ENCODE data around the gene PCNX2. TPM values are rescaled to one million over a fixed set of nuclear protein-coding genes. Genes with fewer than 3 reads are reported as not detected.

The PCNX2 gene, protein sequence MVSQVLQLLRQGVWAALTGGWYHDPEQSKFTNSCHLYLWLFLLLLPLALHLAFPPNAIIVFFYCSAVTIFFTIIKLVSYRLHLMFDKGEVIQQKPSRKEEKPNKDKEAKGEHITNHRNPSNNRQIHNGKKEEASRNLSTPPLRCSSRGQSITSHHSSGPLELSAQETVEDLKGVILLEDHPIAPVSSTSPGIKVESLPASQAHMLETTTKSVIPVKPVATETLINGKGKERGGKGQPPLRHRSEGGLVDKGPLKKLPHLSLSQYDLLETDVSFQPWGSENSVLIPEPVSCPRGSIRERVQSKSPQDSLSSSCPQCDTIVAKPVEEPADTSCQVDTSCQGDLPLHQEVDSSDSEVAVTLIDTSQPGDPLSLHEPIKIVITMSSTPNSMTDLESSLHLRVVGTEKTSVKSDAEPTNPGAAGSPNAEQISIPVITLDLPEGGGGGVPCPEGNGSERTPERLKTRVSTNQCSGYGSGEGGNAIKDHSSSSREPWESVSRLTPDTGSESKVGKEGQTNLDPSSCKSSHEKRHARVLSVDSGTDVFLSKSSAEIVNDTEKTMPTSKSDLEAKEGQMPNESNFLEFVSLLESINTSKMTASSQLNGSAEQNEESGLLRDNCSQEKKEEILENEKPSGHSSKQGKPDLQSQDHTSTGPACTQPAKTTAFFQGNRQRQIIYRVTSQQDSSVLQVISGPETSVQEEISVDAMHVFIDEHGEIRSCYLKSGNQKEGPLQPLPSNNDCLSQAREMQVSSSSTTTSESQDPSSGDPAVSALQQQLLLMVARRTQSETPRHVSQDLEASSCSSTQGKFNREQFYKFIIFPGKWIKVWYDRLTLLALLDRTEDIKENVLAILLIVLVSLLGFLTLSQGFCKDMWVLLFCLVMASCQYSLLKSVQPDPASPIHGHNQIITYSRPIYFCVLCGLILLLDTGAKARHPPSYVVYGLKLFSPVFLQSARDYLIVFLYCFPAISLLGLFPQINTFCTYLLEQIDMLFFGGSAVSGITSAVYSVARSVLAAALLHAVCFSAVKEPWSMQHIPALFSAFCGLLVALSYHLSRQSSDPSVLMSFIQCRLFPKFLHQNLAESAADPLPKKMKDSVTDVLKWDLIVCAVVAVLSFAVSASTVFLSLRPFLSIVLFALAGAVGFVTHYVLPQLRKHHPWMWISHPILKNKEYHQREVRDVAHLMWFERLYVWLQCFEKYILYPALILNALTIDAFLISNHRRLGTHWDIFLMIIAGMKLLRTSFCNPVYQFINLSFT (N-terminal part only)
- polyA plus RNA-seq (ENCODE audit: low read depth in 6 of 6) = 1 to 10 TPM in 4 of 6 donors, under 1 TPM in 1, not detected in 1; 0.66 to 5.4 (median 2.4) TPM

- no peaks in the 10 kb centered on the region for H3K36me3 Mint-ChIP-seq
- no peaks in the 10 kb centered on the region for H3K9me3 Mint-ChIP-seq
- peak; percentile 83 to 86 for ATAC-seq (ENCODE audit: low read depth in 2 of 2)
These were observed at the start of gene PCNX2 for GRCh38 chr1:233295237-233295974. PCNX2 (minus strand) TSS chr1:233295725; CDS start chr1:233295478, 247 bp downstream.

GRCh38 chr1:233343262-233343661 lies 47.7 kb upstream of the PCNX2 start:
- peaks cover 4 to 10% (median 6%) of the 10 kb centered on the region in 3 donors for H3K4me1 Mint-ChIP-seq
- no peak overlapping the region for H3K27ac Mint-ChIP-seq
- H3K27me3 Mint-ChIP-seq = peaks cover 7 to 22% (median 20%) of the 10 kb centered on the region in 3 donors
- ATAC-seq (ENCODE audit: low read depth in 2 of 2) = no peak
- H3K36me3 Mint-ChIP-seq = peaks cover 0 to 4% of the 10 kb centered on the region in 2 donors
- peaks cover 0 to 12% (median 5%) of the 10 kb centered on the region in 7 donors for H3K9me3 Mint-ChIP-seq
- no peak overlapping the region for H3K4me3 Mint-ChIP-seq
- no peak for DNase-seq

More at GRCh38 chr1:233295237-233295974, at the start of gene PCNX2:
- Mint-ChIP-seq H3K4me3 (peak within 1 kb of the TSS; percentile 82 to 98 (median 92)), H3K27ac (peak within 1 kb of the TSS in 5 of 6 donors; percentile 62 to 97 (median 79)), H3K27me3 (no peaks in the 10 kb centered on the region), H3K4me1 (peaks cover 17 to 23% (median 19%) of the 10 kb centered on the region in 3 donors)
- DNase-seq = peak; percentile 33

GRCh38 chr1:233342086-233342485 lies 46.6 kb upstream of the PCNX2 start:
- no peak overlapping the region for H3K4me3 Mint-ChIP-seq
- H3K27me3 Mint-ChIP-seq = peaks cover 9 to 27% (median 22%) of the 10 kb centered on the region in 3 donors
- DNase-seq (no peak), ATAC-seq (ENCODE audit: low read depth in 2 of 2) (no peak)
- H3K36me3 Mint-ChIP-seq = peaks cover 0 to 4% of the 10 kb centered on the region in 2 donors
- peaks cover 4 to 10% (median 6%) of the 10 kb centered on the region in 3 donors for H3K4me1 Mint-ChIP-seq
- no peak overlapping the region for H3K27ac Mint-ChIP-seq
- peaks cover 0 to 12% (median 5%) of the 10 kb centered on the region in 7 donors for H3K9me3 Mint-ChIP-seq

DNA sequence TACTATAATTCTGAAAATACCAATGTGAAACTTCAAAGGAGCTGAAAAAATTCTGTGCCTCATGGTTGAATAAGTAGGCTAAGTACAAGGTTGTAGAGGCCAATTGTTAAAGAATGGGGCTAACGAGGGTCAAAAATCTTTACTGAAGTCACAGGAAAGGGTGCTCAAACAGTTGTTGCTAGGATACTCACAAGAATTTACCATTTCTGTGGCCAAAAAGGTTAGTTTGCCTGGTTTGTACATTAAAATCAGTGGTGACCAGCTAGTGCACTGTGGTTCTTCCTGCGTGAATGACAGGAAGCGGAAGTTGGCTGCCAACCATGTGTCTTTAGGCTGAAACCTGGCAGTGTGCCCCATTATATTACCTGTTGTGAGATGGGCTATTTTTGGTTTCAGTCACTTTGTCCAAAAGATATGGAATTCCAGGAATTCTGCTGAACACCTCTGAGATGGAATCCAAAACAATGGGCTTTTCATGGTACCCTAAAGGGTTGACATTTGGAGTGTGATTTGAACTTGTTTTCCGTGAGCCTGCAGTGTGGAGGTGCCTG lies 45.5 kb upstream of the PCNX2 start:
- Mint-ChIP-seq H3K27me3 (peaks cover 15 to 34% (median 29%) of the 10 kb centered on the region in 3 donors), H3K9me3 (peaks cover 0 to 12% (median 5%) of the 10 kb centered on the region in 7 donors), H3K4me3 (no peak overlapping the region), H3K36me3 (no peaks in the 10 kb centered on the region), H3K4me1 (peaks cover 4 to 10% (median 6%) of the 10 kb centered on the region in 3 donors), H3K27ac (no peak overlapping the region)
- no peak for DNase-seq
- peak in 1 of 2 donors; percentile 28 for ATAC-seq (ENCODE audit: low read depth in 2 of 2)

DNA sequence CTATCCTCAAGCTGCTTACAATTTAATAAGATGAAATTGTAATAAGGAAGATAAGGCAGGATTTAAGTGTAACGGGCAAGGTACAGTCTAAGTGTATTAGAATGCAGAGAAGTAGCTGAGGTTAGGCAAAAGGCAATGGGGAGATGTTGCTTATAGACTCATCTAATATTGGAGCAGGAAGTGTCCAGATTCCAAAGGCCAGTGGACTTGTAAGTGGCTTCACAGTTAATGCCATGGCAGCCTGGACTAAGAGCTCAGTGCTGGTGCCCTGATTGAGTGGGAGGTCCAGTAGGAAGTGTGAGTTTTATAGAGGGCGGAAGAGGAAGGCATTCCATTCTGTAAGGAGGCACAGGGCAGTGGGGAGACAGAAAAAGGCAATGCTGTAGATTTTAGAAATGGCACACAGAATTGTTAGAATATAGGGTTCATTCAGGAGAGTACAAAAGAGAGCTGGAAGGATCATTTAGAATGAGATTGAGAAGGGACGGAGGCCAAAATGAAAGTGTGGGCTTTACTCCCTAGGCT lies 44.6 kb upstream of the PCNX2 start:
- no peak for DNase-seq
- H3K36me3 Mint-ChIP-seq = no peaks in the 10 kb centered on the region
- peaks cover 15 to 34% (median 29%) of the 10 kb centered on the region in 3 donors for H3K27me3 Mint-ChIP-seq

DNA sequence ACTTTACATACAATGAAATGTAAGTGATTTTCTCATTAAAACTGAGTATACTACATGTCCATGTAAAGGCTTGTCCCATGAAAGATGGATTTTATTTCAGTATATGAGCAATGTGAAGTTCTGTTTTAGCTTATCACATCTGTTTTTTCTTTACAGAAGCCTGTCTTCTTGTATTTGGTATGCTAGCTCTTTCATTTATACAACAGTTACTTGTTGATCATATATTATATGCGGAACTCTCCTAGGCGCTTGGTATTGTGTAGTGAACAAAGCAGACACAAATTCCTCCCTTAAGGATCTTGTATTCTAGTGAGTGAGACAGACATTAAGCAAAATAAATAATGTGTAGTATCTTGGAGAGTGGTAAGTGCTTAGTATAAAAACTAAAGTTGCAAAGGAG lies 42.6 kb upstream of the PCNX2 start:
- H3K4me1 Mint-ChIP-seq = peaks cover 4 to 10% (median 6%) of the 10 kb centered on the region in 3 donors
- no peak overlapping the region for H3K4me3 Mint-ChIP-seq
- no peak overlapping the region for H3K27ac Mint-ChIP-seq
- DNase-seq (no peak), ATAC-seq (ENCODE audit: low read depth in 2 of 2) (no peak)
- peaks cover 0 to 10% (median 1%) of the 10 kb centered on the region in 7 donors for H3K9me3 Mint-ChIP-seq
- H3K36me3 Mint-ChIP-seq = no peaks in the 10 kb centered on the region
- H3K27me3 Mint-ChIP-seq = peaks cover 15 to 42% (median 24%) of the 10 kb centered on the region in 3 donors

More for the DNA sequence above, 44.6 kb upstream of the PCNX2 start:
- Mint-ChIP-seq H3K4me1 (peaks cover 4 to 10% (median 6%) of the 10 kb centered on the region in 3 donors), H3K9me3 (peaks cover 0 to 12% (median 5%) of the 10 kb centered on the region in 7 donors), H3K4me3 (peak overlapping the region in 1 of 8 donors; percentile 48), H3K27ac (no peak overlapping the region)
- ATAC-seq (ENCODE audit: low read depth in 2 of 2) = no peak

DNA sequence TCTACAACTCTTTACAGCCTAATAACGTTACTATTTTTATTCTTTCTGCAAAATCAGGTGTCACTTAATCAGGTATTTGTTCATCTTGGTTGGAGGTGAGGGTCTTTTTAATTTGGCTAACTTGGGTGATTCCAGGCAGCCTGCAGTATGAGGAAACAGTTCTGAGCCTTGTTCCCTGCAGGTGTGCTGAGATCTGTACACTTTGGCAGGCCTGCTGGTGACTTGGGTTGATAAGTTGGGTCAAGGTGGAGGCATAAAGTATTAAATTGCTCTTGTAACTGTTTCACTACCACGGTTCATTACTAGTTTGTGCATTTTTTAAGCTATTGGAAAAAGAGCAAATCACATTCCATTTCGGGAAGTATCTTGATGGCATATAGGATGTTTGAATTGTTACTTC lies 42.0 kb upstream of the PCNX2 start:
- Mint-ChIP-seq H3K27ac (no peak overlapping the region), H3K27me3 (peaks cover 15 to 42% (median 23%) of the 10 kb centered on the region in 3 donors)

GRCh38 chr1:233336554-233337456 lies 41.3 kb upstream of the PCNX2 start:
- H3K9me3 Mint-ChIP-seq = peaks cover 0 to 10% (median 1%) of the 10 kb centered on the region in 7 donors
- no peak overlapping the region for H3K4me3 Mint-ChIP-seq
- H3K4me1 Mint-ChIP-seq = peaks cover 4 to 16% (median 11%) of the 10 kb centered on the region in 3 donors
- no peaks in the 10 kb centered on the region for H3K36me3 Mint-ChIP-seq
- DNase-seq (no peak), ATAC-seq (ENCODE audit: low read depth in 2 of 2) (no peak)
- no peak overlapping the region for H3K27ac Mint-ChIP-seq
- peaks cover 15 to 48% (median 18%) of the 10 kb centered on the region in 3 donors for H3K27me3 Mint-ChIP-seq

More for the DNA sequence above, 42.0 kb upstream of the PCNX2 start:
- H3K9me3 Mint-ChIP-seq = peaks cover 0 to 10% (median 1%) of the 10 kb centered on the region in 7 donors
- DNase-seq (no peak), ATAC-seq (ENCODE audit: low read depth in 2 of 2) (no peak)
- peaks cover 4 to 10% (median 6%) of the 10 kb centered on the region in 3 donors for H3K4me1 Mint-ChIP-seq
- no peaks in the 10 kb centered on the region for H3K36me3 Mint-ChIP-seq
- no peak overlapping the region for H3K4me3 Mint-ChIP-seq

DNA sequence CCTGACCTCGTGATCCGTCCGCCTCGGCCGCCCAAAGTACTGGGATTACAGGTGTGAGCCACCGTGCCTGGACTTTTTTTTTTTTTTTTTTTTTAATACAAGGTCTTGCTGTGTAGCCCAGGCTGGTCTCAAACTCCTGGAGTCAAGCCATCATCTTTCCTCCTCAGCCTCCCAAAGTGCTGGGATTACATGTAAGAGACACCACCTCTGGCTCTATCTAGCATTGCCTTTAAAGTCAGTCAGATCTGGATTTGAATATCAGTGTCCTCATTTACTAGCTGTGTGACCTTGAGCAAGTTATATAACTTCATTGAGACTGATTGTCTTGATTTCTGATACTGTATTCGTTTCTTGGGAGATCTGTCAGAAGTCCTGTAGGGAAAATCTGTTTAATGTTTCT lies 38.6 kb upstream of the PCNX2 start:
- Mint-ChIP-seq H3K27ac (no peak overlapping the region), H3K36me3 (no peaks in the 10 kb centered on the region), H3K9me3 (no peaks in the 10 kb centered on the region), H3K4me3 (no peak overlapping the region), H3K4me1 (peaks cover 6 to 16% (median 14%) of the 10 kb centered on the region in 3 donors), H3K27me3 (peaks cover 15 to 36% (median 18%) of the 10 kb centered on the region in 3 donors)
- ATAC-seq (ENCODE audit: low read depth in 2 of 2) (no peak), DNase-seq (no peak)

DNA sequence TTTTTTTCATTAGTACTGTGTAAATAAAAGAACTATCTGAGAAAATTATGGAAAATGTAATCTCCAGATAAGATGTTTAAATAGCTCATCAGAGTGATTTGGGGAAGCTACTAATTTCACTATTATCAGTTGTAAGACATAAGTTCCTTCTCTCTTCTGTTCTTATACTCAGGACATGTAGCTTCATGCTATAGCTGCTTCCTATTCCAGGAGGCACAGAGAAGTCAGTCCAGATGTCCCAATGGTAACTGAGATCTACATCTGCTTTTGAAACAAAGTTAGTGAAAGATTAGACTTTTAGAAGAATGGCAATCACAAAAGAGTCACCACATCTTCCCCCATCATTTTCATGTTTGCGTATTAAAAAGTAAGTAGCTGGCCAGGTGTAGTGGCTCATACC lies 37.6 kb upstream of the PCNX2 start:
- no peak for DNase-seq
- peaks cover 6 to 26% (median 15%) of the 10 kb centered on the region in 3 donors for H3K27me3 Mint-ChIP-seq
- H3K4me3 Mint-ChIP-seq = no peak overlapping the region
- H3K27ac Mint-ChIP-seq = no peak overlapping the region
- ATAC-seq (ENCODE audit: low read depth in 2 of 2) = no peak
- peaks cover 11 to 16% (median 13%) of the 10 kb centered on the region in 3 donors for H3K4me1 Mint-ChIP-seq
- no peaks in the 10 kb centered on the region for H3K36me3 Mint-ChIP-seq
- H3K9me3 Mint-ChIP-seq = no peaks in the 10 kb centered on the region
